ENCODE data around the gene NACC2.

Gene NACC2

GRCh38 chr9:136047775-136048559 is 47.1 kb downstream of the NACC2 start:
- Histone ChIP-seq H3K9me3 (ENCODE audit: control insufficient read depth, insufficient read depth, low read depth, low read length) (no peaks in the 10 kb centered on the region), H3K4me3 (ENCODE audit: low read depth, low read length) (no peak overlapping the region), H3K36me3 (ENCODE audit: control insufficient read depth in 2 of 2, insufficient read depth in 1 of 2, low read length in 2 of 2) (peaks cover 0 to 59% of the 10 kb centered on the region in 2 experiments; a peak in 1 of 3 replicates), H3K4me1 (ENCODE audit: control insufficient read depth, insufficient read depth, low read length) (peaks cover 6% of the 10 kb centered on the region), H3K27ac (ENCODE audit: extremely low read depth, low read depth, low read length) (no peak overlapping the region)
- CTCF ChIA-PET, result interaction anchor here (0.9 to 1.1 kb wide), 2 partner anchors 80 to 81 kb away, joined by 3 read pairs; no protein-coding TSS in a partner anchor
- peak; percentile 71 for TF ChIP-seq ZIC2 (tag by site-specific recombination; IDR thresholded peaks at IDR 0.05)
- TF ChIP-seq ZNF785 (tag by site-specific recombination; IDR thresholded peaks at IDR 0.05), result no peak
- no peak for TF ChIP-seq ZNF324 (tag by site-specific recombination; IDR thresholded peaks at IDR 0.05)
- POLR2A ChIA-PET, result no interaction called here

- Histone ChIP-seq H3K36me3 (ENCODE audit: control insufficient read depth in 2 of 2, insufficient read depth in 1 of 2, low read length in 2 of 2) (peaks cover 0 to 65% of the 10 kb centered on the region in 2 experiments; a peak in 1 of 3 replicates), H3K4me1 (ENCODE audit: control insufficient read depth, insufficient read depth, low read length) (no peaks in the 10 kb centered on the region), H3K9me3 (ENCODE audit: control insufficient read depth, insufficient read depth, low read depth, low read length) (no peaks in the 10 kb centered on the region), H3K27ac (ENCODE audit: extremely low read depth, low read depth, low read length) (no peak overlapping the region), H3K4me3 (ENCODE audit: low read depth, low read length) (no peak overlapping the region)
- no peak for TF ChIP-seq ZNF391 (tag by site-specific recombination; IDR thresholded peaks at IDR 0.05; ENCODE audit: borderline replicate concordance, low read depth)
- TF ChIP-seq ZFHX2 (tag by site-specific recombination; conservative IDR thresholded peaks at IDR 0.05), result peak; percentile 76
- peak; percentile 24; the same call in 1 of the 2 replicates for TF ChIP-seq EGR2 (tag by site-specific recombination; IDR thresholded peaks at IDR 0.05; ENCODE audit: low read depth)
- TF ChIP-seq SP2 (tag by site-specific recombination; IDR thresholded peaks at IDR 0.05), result 0 out of 2 replicates have a peak, but pooled peaks have one; percentile 6
- TF ChIP-seq BCL11A (tag by site-specific recombination; IDR thresholded peaks at IDR 0.05; ENCODE audit: low read depth), result no peak
- TF ChIP-seq PRDM10 (tag by site-specific recombination; IDR thresholded peaks at IDR 0.05), result 0 out of 2 replicates have a peak, but pooled peaks have one; percentile 20
- POLR2A ChIA-PET, result no interaction called here
- CTCF ChIA-PET, result interaction anchor here (0.6 to 1.1 kb wide), 2 partner anchors 75 to 80 kb away, joined by 3 read pairs; no protein-coding TSS in a partner anchor
Measured at GRCh38 chr9:136047076-136047774, 47.9 kb downstream of the NACC2 start.

GRCh38 chr9:136046554-136046920 is 48.6 kb downstream of the NACC2 start:
- CTCF ChIA-PET, result interaction anchor here (0.6 to 0.8 kb wide), 2 partner anchors 76 to 80 kb away, joined by 3 to 6 read pairs; no protein-coding TSS in a partner anchor
- POLR2A ChIA-PET, result no interaction called here
- Histone ChIP-seq H3K36me3 (ENCODE audit: control insufficient read depth in 2 of 2, insufficient read depth in 1 of 2, low read length in 2 of 2) (peaks cover 0 to 66% of the 10 kb centered on the region in 2 experiments; a peak in 1 of 3 replicates), H3K27ac (ENCODE audit: extremely low read depth, low read depth, low read length) (no peak overlapping the region), H3K4me3 (ENCODE audit: low read depth, low read length) (no peak overlapping the region), H3K4me1 (ENCODE audit: control insufficient read depth, insufficient read depth, low read length) (no peaks in the 10 kb centered on the region), H3K9me3 (ENCODE audit: control insufficient read depth, insufficient read depth, low read depth, low read length) (no peaks in the 10 kb centered on the region)
- TF ChIP-seq ZNF10 (tag by site-specific recombination; IDR thresholded peaks at IDR 0.05) (no peak), TCF7L2 (IDR thresholded peaks at IDR 0.05; ENCODE audit: borderline replicate concordance, low read depth, low read length) (no peak), ZNF544 (tag by site-specific recombination; IDR thresholded peaks at IDR 0.05) (no peak), ZSCAN4 (tag by site-specific recombination; IDR thresholded peaks at IDR 0.05) (no peak), ZNF114 (tag by site-specific recombination; IDR thresholded peaks at IDR 0.05) (no peak), GLIS2 (tag by site-specific recombination; IDR thresholded peaks at IDR 0.05) (no peak), HIC1 (tag by site-specific recombination; IDR thresholded peaks at IDR 0.05) (no peak), ZNF132 (tag by site-specific recombination; IDR thresholded peaks at IDR 0.05; ENCODE audit: borderline replicate concordance) (no peak), PRDM4 (tag by site-specific recombination; IDR thresholded peaks at IDR 0.05) (no peak), ZNF561 (tag by site-specific recombination; IDR thresholded peaks at IDR 0.05; ENCODE audit: borderline replicate concordance) (no peak), GLI2 (tag by site-specific recombination; IDR thresholded peaks at IDR 0.05; ENCODE audit: borderline replicate concordance, low read depth) (no peak)

Data from HEK293 (cell line).